CD14-positive monocyte (primary cell): Measurements from ENCODE around the gene SPRYD4. TPM values are rescaled to one million over a fixed set of nuclear protein-coding genes. Genes with fewer than 3 reads are reported as not detected.

Experiments used
- DNase-seq, 3 donors: peaks; one replicate each; pipeline ENCODE4 v3.0.0-alpha.2; 2011 to 2022
- H2AFZ ChIP-seq: 2 replicates; pipeline ENCODE4 v1.6.0; 2012; ENCODE audit warnings: mild to moderate bottlenecking, low read depth, low read length, inconsistent platforms; ENCODE audit not compliant: insufficient read depth, poor library complexity, severe bottlenecking
- H3K27ac ChIP-seq, 2 donors: 1 replicate in 1 of 2; 2 replicates in 1 of 2; pipeline ENCODE4 v1.5.1; 2012 to 2013; ENCODE audit warnings: low read length in 2 of 2, control low read depth in 1 of 2, inconsistent platforms in 1 of 2, low read depth in 1 of 2, mild to moderate bottlenecking in 1 of 2
- H3K27me3 ChIP-seq, 2 donors: one replicate each; pipeline versions ENCODE4 v1.6.0 to v1.6.1; 2011 to 2013; ENCODE audit warnings: low read length in 2 of 2; ENCODE audit not compliant: control insufficient read depth in 2 of 2, insufficient read depth in 2 of 2
- H3K36me3 ChIP-seq, 2 donors: replicated peaks in 1 of 2; 1 replicate in 1 of 2; 2 replicates in 1 of 2; pipeline versions ENCODE4 v1.5.1 to v1.6.1; 2012 to 2013; ENCODE audit warnings: low read length in 2 of 2, control low read depth in 1 of 2, inconsistent platforms in 1 of 2, mild to moderate bottlenecking in 1 of 2; ENCODE audit not compliant: insufficient read depth in 2 of 2, control insufficient read depth in 1 of 2
- H3K4me1 ChIP-seq, 2 donors: 1 replicate in 1 of 2; 2 replicates in 1 of 2; pipeline versions ENCODE4 v1.5.1 to v1.6.1; 2012 to 2013; ENCODE audit warnings: low read length in 2 of 2, control low read depth in 1 of 2, inconsistent platforms in 1 of 2, mild to moderate bottlenecking in 1 of 2, moderate library complexity in 1 of 2; ENCODE audit not compliant: insufficient read depth in 2 of 2, control insufficient read depth in 1 of 2
- H3K4me2 ChIP-seq: replicated peaks from 2 replicates; pipeline ENCODE3; 2012; ENCODE audit warnings: low read length, moderate library complexity, mild to moderate bottlenecking; ENCODE audit not compliant: poor library complexity, severe bottlenecking; ENCODE audit errors: extremely low read depth
- H3K4me3 ChIP-seq, 3 experiments: fragments of 200-600 bp in 1 of 3; sonication (generic) in 1 of 3; replicated peaks in 1 of 3; 1 replicate in 2 of 3; 2 replicates in 1 of 3; pipeline ENCODE4 v1.5.1; 2011 to 2013; ENCODE audit warnings: low read length in 3 of 3, mild to moderate bottlenecking in 3 of 3, control low read depth in 2 of 3, low read depth in 2 of 3, inconsistent platforms in 1 of 3, moderate library complexity in 1 of 3
- H3K79me2 ChIP-seq: 2 replicates; pipeline ENCODE4 v1.6.0; 2012; ENCODE audit warnings: mild to moderate bottlenecking, control low read depth, inconsistent platforms, low read length, moderate library complexity; ENCODE audit not compliant: insufficient read depth
- H3K9ac ChIP-seq: 2 replicates; pipeline ENCODE4 v1.6.0; 2017; ENCODE audit warnings: low read length, mild to moderate bottlenecking; ENCODE audit not compliant: insufficient read depth, poor library complexity, severe bottlenecking
- H3K9me3 ChIP-seq, 2 donors: replicated peaks in 1 of 2; 1 replicate in 1 of 2; 2 replicates in 1 of 2; pipeline versions ENCODE4 v1.5.1 to v1.6.1; 2012 to 2013; ENCODE audit warnings: low read length in 2 of 2, control low read depth in 1 of 2; ENCODE audit not compliant: control insufficient read depth in 1 of 2, insufficient read depth in 1 of 2
- H4K20me1 ChIP-seq: 2 replicates; pipeline ENCODE4 v1.6.0; 2012; ENCODE audit warnings: mild to moderate bottlenecking, low read length, control low read depth, moderate library complexity; ENCODE audit not compliant: insufficient read depth
- H3K27ac Mint-ChIP-seq, 7 donors: one replicate each; pipeline ENCODE4 v1.8.0; 2020; ENCODE audit warnings: mild to moderate bottlenecking in 7 of 7, mixed read lengths in 7 of 7, moderate library complexity in 6 of 7, inconsistent platforms in 2 of 7
- H3K27me3 Mint-ChIP-seq, 3 donors: one replicate each; pipeline ENCODE4 v1.8.0; 2021 to 2022; ENCODE audit warnings: low read depth in 3 of 3, mild to moderate bottlenecking in 3 of 3, mixed read lengths in 3 of 3, moderate library complexity in 3 of 3, inconsistent platforms in 1 of 3
- H3K36me3 Mint-ChIP-seq, 2 donors: one replicate each; pipeline ENCODE4 v1.8.0; 2020; ENCODE audit warnings: mixed read lengths in 2 of 2, inconsistent platforms in 1 of 2, mild to moderate bottlenecking in 1 of 2
- H3K4me1 Mint-ChIP-seq: one replicate; pipeline ENCODE4 v1.8.0; 2020; ENCODE audit warnings: mild to moderate bottlenecking, mixed read lengths
- H3K4me3 Mint-ChIP-seq, 2 donors: one replicate each; pipeline ENCODE4 v1.8.0; 2020; ENCODE audit warnings: mild to moderate bottlenecking in 2 of 2, mixed read lengths in 2 of 2, moderate library complexity in 1 of 2
- H3K9me3 Mint-ChIP-seq, 7 donors: one replicate each; pipeline ENCODE4 v1.8.0; 2020 to 2022; ENCODE audit warnings: mixed read lengths in 7 of 7, mild to moderate bottlenecking in 6 of 7, moderate library complexity in 6 of 7, inconsistent platforms in 2 of 7
- WGBS: methylation state at CpG from one replicate; pipeline ENCODE4 v1.1.5; 2013; ENCODE audit warnings: missing lambda C conversion rate; ENCODE audit not compliant: insufficient coverage; 5-methylcytosine and 5-hydroxymethylcytosine counted together
- intact Hi-C, 2 donors: fragments of 100-400 bp; cut with micrococcal nuclease; formaldehyde crosslinking; loops; one replicate each; pipeline versions ENCODE4 v1.15.0 to v1.15.1; 2023
- polyA plus RNA-seq, 3 donors: library from polyadenylated mRNA; depleted of rRNA in 1 of 3; unstranded in 2 of 3; stranded (reverse) in 1 of 3; fragments of 300-500 nt in 2 of 3; fragments of >200 nt in 1 of 3; fragmentation: Illumina TruSeq in 2 of 3; gene quantifications; 1 replicate in 2 of 3; 2 replicates in 1 of 3; pipeline ENCODE4 v1.2.3, GENCODE V29; 2012 to 2021
- TF ChIP-seq, protein P1 (sequence below): fragments of 200-600 bp; IDR thresholded peaks from one replicate; pipeline ENCODE4 v1.8.0; 2022; ENCODE audit warnings: antibody characterized with exemption, mild to moderate bottlenecking

Gene SPRYD4
- polyA plus RNA-seq, 3 donors: 1.3 to 2.1 (median 1.4) TPM

DNA sequence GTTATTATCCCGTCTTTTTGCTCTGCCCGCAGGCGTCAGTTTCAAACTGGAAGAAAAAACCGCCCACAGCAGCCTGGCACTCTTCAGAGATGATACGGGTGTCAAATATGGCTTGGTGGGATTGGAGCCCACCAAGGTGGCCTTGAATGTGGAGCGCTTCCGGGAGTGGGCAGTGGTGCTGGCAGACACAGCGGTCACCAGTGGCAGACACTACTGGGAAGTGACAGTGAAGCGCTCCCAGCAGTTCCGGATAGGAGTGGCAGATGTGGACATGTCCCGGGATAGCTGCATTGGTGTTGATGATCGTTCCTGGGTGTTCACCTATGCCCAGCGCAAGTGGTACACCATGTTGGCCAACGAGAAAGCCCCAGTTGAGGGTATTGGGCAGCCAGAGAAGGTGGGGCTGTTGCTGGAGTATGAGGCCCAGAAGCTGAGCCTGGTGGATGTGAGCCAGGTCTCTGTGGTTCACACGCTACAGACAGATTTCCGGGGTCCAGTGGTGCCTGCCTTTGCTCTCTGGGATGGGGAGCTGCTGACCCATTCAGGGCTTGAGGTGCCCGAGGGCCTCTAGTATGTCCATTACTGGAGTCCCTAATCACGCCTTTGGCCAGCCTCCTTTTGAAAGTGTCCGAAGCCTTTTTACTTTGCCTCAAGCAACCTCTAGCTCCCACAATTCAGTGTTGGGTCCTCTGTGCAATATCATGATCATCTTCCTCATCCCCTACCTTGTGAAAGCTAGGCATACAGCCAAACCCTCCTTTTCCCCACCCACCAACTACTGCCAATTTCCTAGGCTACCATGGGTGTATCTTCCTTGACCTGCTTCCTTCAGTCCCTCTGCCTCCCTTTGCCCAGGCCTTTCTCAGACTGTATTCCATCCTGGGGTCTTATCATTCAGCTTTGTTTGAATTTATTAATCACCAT, 891 bp downstream of the SPRYD4 start:
- Mint-ChIP-seq H3K27me3 (peaks cover 0 to 2% (median 0%) of the 10 kb centered on the region in 3 donors), H3K9me3 (no peaks in the 10 kb centered on the region), H3K4me1 (peaks cover 28% of the 10 kb centered on the region), H3K27ac (peak overlapping the region; percentile 89 to 97 (median 94)), H3K36me3 (peaks cover 3 to 16% of the 10 kb centered on the region in 2 donors), H3K4me3 (peak overlapping the region; percentile 88 to 96)
- H3K36me3 ChIP-seq: no peaks in the 10 kb centered on the region
- H3K27me3 ChIP-seq: no peaks in the 10 kb centered on the region
- H3K9ac ChIP-seq: peak overlapping the region; percentile 77
- H3K79me2 ChIP-seq: peaks cover 29% of the 10 kb centered on the region
- H3K4me3 ChIP-seq: peak overlapping the region; percentile 89 to 94 (median 92)
- intact Hi-C loops: loop anchor here (10.0 kb wide), 4 partner anchors 104 to 344 kb away; partner anchors contain the start of genes ESYT1 (in 2 of the 2), APOF (in 1 of the 2), IL23A (in 1 of the 2) and PAN2 (in 1 of the 2)
- peak overlapping the region; percentile 71 to 93 for H3K27ac ChIP-seq
- H4K20me1 ChIP-seq: no peaks in the 10 kb centered on the region
- no peaks in the 10 kb centered on the region for H3K9me3 ChIP-seq
- 42% methylated on average over 19 of the region's 19 CpGs for WGBS
- H3K4me2 ChIP-seq: peak overlapping the region; percentile 92
- peaks cover 27 to 28% of the 10 kb centered on the region in 2 donors for H3K4me1 ChIP-seq
- no peak for DNase-seq
- TF ChIP-seq, protein P1, sequence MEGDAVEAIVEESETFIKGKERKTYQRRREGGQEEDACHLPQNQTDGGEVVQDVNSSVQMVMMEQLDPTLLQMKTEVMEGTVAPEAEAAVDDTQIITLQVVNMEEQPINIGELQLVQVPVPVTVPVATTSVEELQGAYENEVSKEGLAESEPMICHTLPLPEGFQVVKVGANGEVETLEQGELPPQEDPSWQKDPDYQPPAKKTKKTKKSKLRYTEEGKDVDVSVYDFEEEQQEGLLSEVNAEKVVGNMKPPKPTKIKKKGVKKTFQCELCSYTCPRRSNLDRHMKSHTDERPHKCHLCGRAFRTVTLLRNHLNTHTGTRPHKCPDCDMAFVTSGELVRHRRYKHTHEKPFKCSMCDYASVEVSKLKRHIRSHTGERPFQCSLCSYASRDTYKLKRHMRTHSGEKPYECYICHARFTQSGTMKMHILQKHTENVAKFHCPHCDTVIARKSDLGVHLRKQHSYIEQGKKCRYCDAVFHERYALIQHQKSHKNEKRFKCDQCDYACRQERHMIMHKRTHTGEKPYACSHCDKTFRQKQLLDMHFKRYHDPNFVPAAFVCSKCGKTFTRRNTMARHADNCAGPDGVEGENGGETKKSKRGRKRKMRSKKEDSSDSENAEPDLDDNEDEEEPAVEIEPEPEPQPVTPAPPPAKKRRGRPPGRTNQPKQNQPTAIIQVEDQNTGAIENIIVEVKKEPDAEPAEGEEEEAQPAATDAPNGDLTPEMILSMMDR: no peak
- H2AFZ ChIP-seq: peak overlapping the region; percentile 92

DNA sequence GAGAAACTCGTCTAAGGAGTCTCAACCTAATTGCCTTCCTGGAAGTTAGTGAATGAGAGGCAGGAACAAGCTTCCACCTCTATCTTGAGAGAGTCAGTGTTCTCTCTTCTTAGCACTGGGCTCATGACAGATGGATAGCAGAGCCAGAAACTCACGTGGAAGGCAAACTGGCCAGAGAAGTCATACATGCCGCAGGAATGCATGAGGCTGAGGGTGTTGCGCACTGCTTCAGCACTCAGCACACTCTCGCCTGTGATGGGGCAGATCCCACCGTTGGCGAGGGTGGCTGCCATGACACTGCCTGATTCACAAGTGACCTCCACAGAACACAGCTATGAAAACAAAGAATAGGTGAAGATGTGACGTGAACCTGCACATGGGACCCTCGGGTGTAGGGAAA, 6.0 kb downstream of the SPRYD4 start:
- peaks cover 0 to 2% (median 0%) of the 10 kb centered on the region in 7 donors for H3K9me3 Mint-ChIP-seq
- peaks cover 0 to 1% (median 1%) of the 10 kb centered on the region in 3 donors for H3K27me3 Mint-ChIP-seq
- H3K4me2 ChIP-seq: no peak overlapping the region
- H2AFZ ChIP-seq: no peak overlapping the region
- peaks cover 18% of the 10 kb centered on the region for H3K4me1 Mint-ChIP-seq
- H3K27ac ChIP-seq: no peak overlapping the region
- intact Hi-C loops: no loop called here
- peaks cover 16% of the 10 kb centered on the region in 2 donors for H3K4me1 ChIP-seq
- H3K9ac ChIP-seq: no peak overlapping the region
- WGBS: 95% methylated on average over 4 of the region's 9 CpGs
- peaks cover 19% of the 10 kb centered on the region for H3K79me2 ChIP-seq
- DNase-seq: no peak
- H3K4me3 Mint-ChIP-seq: no peak overlapping the region
- H3K27me3 ChIP-seq: no peaks in the 10 kb centered on the region
- no peaks in the 10 kb centered on the region for H4K20me1 ChIP-seq
- H3K27ac Mint-ChIP-seq: no peak overlapping the region
- H3K9me3 ChIP-seq: no peaks in the 10 kb centered on the region
- no peak overlapping the region for H3K4me3 ChIP-seq
- H3K36me3 ChIP-seq: no peaks in the 10 kb centered on the region
- TF ChIP-seq, protein P1: no peak
- H3K36me3 Mint-ChIP-seq: peaks cover 3 to 20% of the 10 kb centered on the region in 2 donors
